Measurements from ENCODE around the gene TAF12.
"Not testable (repeated sequence)": the region's sequence is repeated elsewhere in the genome, so short reads cannot be mapped to it uniquely, and the experiment has no call there.

TAF12 gene

DNA sequence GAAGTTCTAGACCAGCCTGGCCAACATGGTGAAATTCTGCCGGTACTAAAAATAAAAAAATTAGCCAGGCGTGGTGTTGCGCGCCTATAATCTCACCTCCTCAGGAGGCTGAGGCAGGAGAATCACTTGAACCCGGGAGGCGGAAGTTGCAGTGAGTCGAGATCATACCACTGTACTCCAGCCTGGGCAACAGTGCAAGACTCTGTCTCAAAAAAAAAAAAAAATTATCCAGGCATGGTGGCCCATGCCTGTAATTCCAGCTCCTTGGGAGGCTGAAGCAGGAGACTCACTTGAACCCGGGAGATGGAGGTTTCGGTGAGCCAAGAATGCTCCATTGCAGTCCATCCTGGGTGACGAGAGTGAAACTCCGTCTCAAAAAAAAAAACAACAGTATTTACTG is 69.3 kb downstream of the TAF12 start:
- Histone ChIP-seq H3K27me3 (replicated peaks; ENCODE audit: insufficient read depth, low read length) (no peaks in the 10 kb centered on the region), H3F3A (ENCODE audit: insufficient read depth, low read length) (peaks cover 32% of the 10 kb centered on the region), H3K79me2 (ENCODE audit: low read length) (peaks cover 11% of the 10 kb centered on the region), H3K9me3 (replicated peaks; ENCODE audit: insufficient read depth, low read length) (no peaks in the 10 kb centered on the region), H3K9ac (ENCODE audit: low read length) (no peak overlapping the region), H3K36me3 (replicated peaks; ENCODE audit: insufficient read depth, low read length) (no peaks in the 10 kb centered on the region), H3K4me3 (ENCODE audit: low read length) (no peak overlapping the region), H3K4me2 (ENCODE audit: low read depth, low read length) (no peak overlapping the region), H3K27ac (ENCODE audit: low read length) (no peak overlapping the region), H3K4me1 (ENCODE audit: low read length) (peaks cover 18% of the 10 kb centered on the region), H2AFZ (ENCODE audit: low read length) (no peak overlapping the region), H4K20me1 (ENCODE audit: insufficient read depth, low read length) (peaks cover 13% of the 10 kb centered on the region), H3K9me2 (replicated peaks; ENCODE audit: insufficient read depth, low read length) (no peaks in the 10 kb centered on the region)
- TF ChIP-seq EZH2 (optimal IDR thresholded peaks at IDR 0.05; ENCODE audit: low read depth, low read length) (no peak), EZH2phosphoT487 (IDR thresholded peaks at IDR 0.05; ENCODE audit: low read length) (no peak)
- TF ChIP-seq, protein P1, sequence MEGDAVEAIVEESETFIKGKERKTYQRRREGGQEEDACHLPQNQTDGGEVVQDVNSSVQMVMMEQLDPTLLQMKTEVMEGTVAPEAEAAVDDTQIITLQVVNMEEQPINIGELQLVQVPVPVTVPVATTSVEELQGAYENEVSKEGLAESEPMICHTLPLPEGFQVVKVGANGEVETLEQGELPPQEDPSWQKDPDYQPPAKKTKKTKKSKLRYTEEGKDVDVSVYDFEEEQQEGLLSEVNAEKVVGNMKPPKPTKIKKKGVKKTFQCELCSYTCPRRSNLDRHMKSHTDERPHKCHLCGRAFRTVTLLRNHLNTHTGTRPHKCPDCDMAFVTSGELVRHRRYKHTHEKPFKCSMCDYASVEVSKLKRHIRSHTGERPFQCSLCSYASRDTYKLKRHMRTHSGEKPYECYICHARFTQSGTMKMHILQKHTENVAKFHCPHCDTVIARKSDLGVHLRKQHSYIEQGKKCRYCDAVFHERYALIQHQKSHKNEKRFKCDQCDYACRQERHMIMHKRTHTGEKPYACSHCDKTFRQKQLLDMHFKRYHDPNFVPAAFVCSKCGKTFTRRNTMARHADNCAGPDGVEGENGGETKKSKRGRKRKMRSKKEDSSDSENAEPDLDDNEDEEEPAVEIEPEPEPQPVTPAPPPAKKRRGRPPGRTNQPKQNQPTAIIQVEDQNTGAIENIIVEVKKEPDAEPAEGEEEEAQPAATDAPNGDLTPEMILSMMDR (IDR thresholded peaks at IDR 0.05; ENCODE audit: low read length), result no peak
- DNase-seq, result no peak

DNA sequence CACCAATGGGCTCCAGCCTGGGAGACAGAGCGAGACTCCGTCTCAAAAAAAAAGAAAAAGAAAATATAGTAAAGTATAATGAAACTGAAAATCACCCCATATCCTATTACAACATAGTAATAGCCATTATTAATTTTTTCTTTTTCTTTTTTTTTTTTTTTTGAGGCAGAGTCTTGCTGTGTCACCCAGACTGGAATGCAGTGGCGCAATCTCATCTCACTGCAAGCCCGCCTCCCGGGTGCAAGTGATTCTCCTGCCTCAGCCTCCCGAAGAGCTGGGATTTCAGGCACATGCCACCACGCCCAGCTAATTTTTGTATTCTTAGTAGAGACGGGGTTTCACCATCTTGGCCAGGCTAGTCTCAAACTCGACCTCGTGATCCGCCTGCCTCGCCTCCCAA is 70.0 kb downstream of the TAF12 start:
- H3K4me2 ChIP-seq (ENCODE audit: low read depth, low read length); H3K27me3 ChIP-seq (replicated peaks; ENCODE audit: insufficient read depth, low read length); H3K9ac ChIP-seq (ENCODE audit: low read length); H3K79me2 ChIP-seq (ENCODE audit: low read length); DNase-seq; H4K20me1 ChIP-seq (ENCODE audit: insufficient read depth, low read length); H3K36me3 ChIP-seq (replicated peaks; ENCODE audit: insufficient read depth, low read length); H3K9me2 ChIP-seq (replicated peaks; ENCODE audit: insufficient read depth, low read length); H3K9me3 ChIP-seq (replicated peaks; ENCODE audit: insufficient read depth, low read length); H3K27ac ChIP-seq (ENCODE audit: low read length); H3K4me3 ChIP-seq (ENCODE audit: low read length); H2AFZ ChIP-seq (ENCODE audit: low read length): not testable (repeated sequence)
- Histone ChIP-seq H3K4me1 (ENCODE audit: low read length) (peaks cover 12% of the 10 kb centered on the region), H3F3A (ENCODE audit: insufficient read depth, low read length) (peaks cover 25% of the 10 kb centered on the region)

DNA sequence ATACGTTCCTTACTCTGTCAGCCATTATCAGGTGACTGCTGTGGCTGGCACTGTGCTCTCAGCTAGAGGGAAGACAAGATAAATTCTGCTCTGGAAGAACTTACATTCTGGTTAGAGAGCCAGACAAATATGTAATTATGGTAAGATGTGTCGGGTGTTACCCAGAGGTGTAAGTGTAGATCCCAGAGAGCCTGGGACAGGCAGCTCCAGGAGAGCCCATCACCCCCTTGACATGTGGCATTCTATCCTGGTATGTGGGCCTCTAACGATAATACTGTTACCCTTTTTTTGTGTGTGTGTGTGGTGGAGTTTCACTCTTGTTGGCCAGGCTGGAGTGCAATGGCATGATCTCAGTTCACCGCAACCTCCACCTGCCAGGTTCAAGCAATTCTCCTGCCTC is 71.0 kb downstream of the TAF12 start:
- H3K27ac ChIP-seq (ENCODE audit: low read length), result no peak overlapping the region
- no peak overlapping the region for H2AFZ ChIP-seq (ENCODE audit: low read length)
- H3K4me2 ChIP-seq (ENCODE audit: low read depth, low read length), result no peak overlapping the region
- H3K36me3 ChIP-seq (replicated peaks; ENCODE audit: insufficient read depth, low read length), result 0 out of 2 replicates have a peak, but pooled peaks cover 7% of the 10 kb centered on the region
- no peak overlapping the region for H3K4me3 ChIP-seq (ENCODE audit: low read length)
- H3K9me2 ChIP-seq (replicated peaks; ENCODE audit: insufficient read depth, low read length), result no peaks in the 10 kb centered on the region
- no peak for DNase-seq
- no peaks in the 10 kb centered on the region for H4K20me1 ChIP-seq (ENCODE audit: insufficient read depth, low read length)
- peaks cover 2% of the 10 kb centered on the region for H3K4me1 ChIP-seq (ENCODE audit: low read length)
- peaks cover 10% of the 10 kb centered on the region; the same call in 1 of the 2 replicates for H3K79me2 ChIP-seq (ENCODE audit: low read length)
- H3K9ac ChIP-seq (ENCODE audit: low read length), result no peak overlapping the region
- TF ChIP-seq, protein P1 (IDR thresholded peaks at IDR 0.05; ENCODE audit: low read length), result no peak
- TF ChIP-seq EZH2 (optimal IDR thresholded peaks at IDR 0.05; ENCODE audit: low read depth, low read length) (no peak), EZH2phosphoT487 (IDR thresholded peaks at IDR 0.05; ENCODE audit: low read length) (no peak)
- peaks cover 15% of the 10 kb centered on the region for H3F3A ChIP-seq (ENCODE audit: insufficient read depth, low read length)
- no peaks in the 10 kb centered on the region for H3K9me3 ChIP-seq (replicated peaks; ENCODE audit: insufficient read depth, low read length)
- H3K27me3 ChIP-seq (replicated peaks; ENCODE audit: insufficient read depth, low read length), result no peaks in the 10 kb centered on the region

DNA sequence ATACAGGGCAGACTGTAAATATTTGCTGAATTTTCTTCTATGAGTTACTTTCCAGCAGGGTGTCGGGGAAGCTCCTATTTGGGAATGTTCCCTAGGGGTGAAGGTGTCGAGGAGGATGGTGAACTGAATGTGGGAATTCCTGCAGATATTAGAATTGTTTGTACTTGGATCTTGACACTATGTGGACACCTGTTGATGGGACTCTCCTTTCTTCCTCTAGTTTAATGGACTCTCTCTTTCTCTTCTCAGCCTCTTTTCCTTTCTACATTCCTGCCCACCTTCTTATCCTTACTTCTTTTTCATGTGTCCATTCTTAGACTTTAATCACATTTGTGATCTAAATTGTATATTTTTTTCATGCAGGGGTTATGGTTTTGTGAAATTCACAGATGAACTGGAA is 75.9 kb downstream of the TAF12 start:
- Histone ChIP-seq H3K27me3 (replicated peaks; ENCODE audit: insufficient read depth, low read length) (no peaks in the 10 kb centered on the region), H3K27ac (ENCODE audit: low read length) (no peak overlapping the region), H3K4me2 (ENCODE audit: low read depth, low read length) (no peak overlapping the region), H4K20me1 (ENCODE audit: insufficient read depth, low read length) (no peaks in the 10 kb centered on the region), H3F3A (ENCODE audit: insufficient read depth, low read length) (0 out of 2 replicates have a peak, but pooled peaks cover 5% of the 10 kb centered on the region), H2AFZ (ENCODE audit: low read length) (no peak overlapping the region), H3K4me1 (ENCODE audit: low read length) (no peaks in the 10 kb centered on the region), H3K4me3 (ENCODE audit: low read length) (no peak overlapping the region), H3K9ac (ENCODE audit: low read length) (no peak overlapping the region), H3K9me2 (replicated peaks; ENCODE audit: insufficient read depth, low read length) (no peaks in the 10 kb centered on the region), H3K79me2 (ENCODE audit: low read length) (peaks cover 19% of the 10 kb centered on the region; the same call in 1 of the 2 replicates), H3K36me3 (replicated peaks; ENCODE audit: insufficient read depth, low read length) (peaks cover 16% of the 10 kb centered on the region), H3K9me3 (replicated peaks; ENCODE audit: insufficient read depth, low read length) (no peaks in the 10 kb centered on the region)
- no peak for DNase-seq
- TF ChIP-seq EZH2 (optimal IDR thresholded peaks at IDR 0.05; ENCODE audit: low read depth, low read length) (no peak), EZH2phosphoT487 (IDR thresholded peaks at IDR 0.05; ENCODE audit: low read length) (no peak)
- TF ChIP-seq, protein P1 (IDR thresholded peaks at IDR 0.05; ENCODE audit: low read length), result no peak

Measured in MM.1S (cell line).